Mucosa of descending colon (tissue), 3 donors: ENCODE results near the gene TJP3. TPM values are rescaled to one million over a fixed set of nuclear protein-coding genes. Genes with fewer than 3 reads are reported as not detected.

ENCODE experiments used
- ATAC-seq: fragments of 200-7000 bp; cut with Tn5 transposase; one replicate; pipeline ENCODE4 v1.9.1; 2020; ENCODE audit warnings: mild to moderate bottlenecking, moderate library complexity
- DNase-seq, 3 donors: peaks; one replicate each; pipeline ENCODE4 v3.0.0-alpha.2; 2020
- H3K36me3 ChIP-seq: fragments of 200-600 bp; one replicate; pipeline ENCODE4 v1.8.0; 2021; ENCODE audit warnings: low read depth, mild to moderate bottlenecking
- H3K4me1 ChIP-seq: fragments of 200-600 bp; one replicate; pipeline ENCODE4 v1.8.0; 2021; ENCODE audit warnings: low read depth, mild to moderate bottlenecking
- H3K4me3 ChIP-seq: fragments of 200-600 bp; one replicate; pipeline ENCODE4 v1.8.0; 2021; ENCODE audit warnings: mild to moderate bottlenecking
- H3K9me3 ChIP-seq: fragments of 200-600 bp; one replicate; pipeline ENCODE4 v1.8.0; 2021; ENCODE audit warnings: mild to moderate bottlenecking
- intact Hi-C, 2 donors: fragments of 100-400 bp; cut with DNase I in 1 of 2; cut with micrococcal nuclease in 1 of 2; formaldehyde crosslinking; loops; one replicate each; pipeline versions ENCODE4 v1.11.0 to v1.11.1; 2022; cut with DNase I, micrococcal nuclease
- total RNA-seq, 3 donors: library from RNA; stranded (reverse); fragmentation: NEBNext Ultra II Directional in 2 of 3; extraction: Animal tissue kit (Norgen Biotek cat#: 25700) in 2 of 3; gene quantifications; one replicate each; pipeline versions ENCODE4 v1.2.1 to v1.2.4, GENCODE V29; 2021 to 2023
- TF ChIP-seq, protein P1 (sequence below): fragments of 200-600 bp; IDR thresholded peaks from one replicate; pipeline ENCODE4 v1.8.0; 2022; ENCODE audit warnings: antibody characterized with exemption, mild to moderate bottlenecking
- donor health status: DM: no; HTN: no; CAD: no; lungs with moderate emphysema.
- donor health status: DM: no; HTN: no; CAD: no.
- donor health status: DM: no; HTN: yes; CAD: no.

TJP3 gene
- total RNA-seq, 3 donors from 2014 or later, result 167 to 357 (median 285) TPM

DNA sequence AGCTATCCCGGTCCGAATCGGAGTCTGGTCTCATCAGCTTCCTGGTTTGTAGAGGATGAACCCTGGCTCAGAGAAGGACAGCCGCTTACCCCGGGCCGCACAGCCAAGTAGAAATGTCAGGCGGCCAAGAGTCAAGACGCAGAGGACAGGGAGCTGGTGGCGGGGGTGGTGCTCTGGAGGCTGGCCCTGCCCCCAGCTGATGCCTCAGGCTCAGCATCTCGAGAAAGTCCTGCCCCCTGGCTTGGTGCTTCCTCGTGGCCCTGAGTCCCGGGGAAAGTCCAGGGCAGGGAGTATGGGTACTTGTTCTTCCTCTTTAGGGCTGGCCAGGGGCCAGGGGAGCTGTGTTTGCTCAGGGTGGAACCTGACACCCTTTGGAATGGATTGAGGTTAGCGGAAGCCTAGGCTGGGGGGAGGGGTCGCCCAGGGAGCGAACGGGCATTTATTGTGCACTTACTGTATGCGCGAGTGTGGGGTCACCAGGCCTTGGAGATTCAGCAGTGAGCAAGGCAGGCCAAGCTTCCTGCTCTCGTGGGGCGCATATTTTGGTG is 2.2 kb downstream of the TJP3 start:
- Histone ChIP-seq H3K9me3 (no peaks in the 10 kb centered on the region), H3K36me3 (no peaks in the 10 kb centered on the region), H3K4me3 (no peak overlapping the region), H3K4me1 (peaks cover 26% of the 10 kb centered on the region)
- TF ChIP-seq, protein P1, sequence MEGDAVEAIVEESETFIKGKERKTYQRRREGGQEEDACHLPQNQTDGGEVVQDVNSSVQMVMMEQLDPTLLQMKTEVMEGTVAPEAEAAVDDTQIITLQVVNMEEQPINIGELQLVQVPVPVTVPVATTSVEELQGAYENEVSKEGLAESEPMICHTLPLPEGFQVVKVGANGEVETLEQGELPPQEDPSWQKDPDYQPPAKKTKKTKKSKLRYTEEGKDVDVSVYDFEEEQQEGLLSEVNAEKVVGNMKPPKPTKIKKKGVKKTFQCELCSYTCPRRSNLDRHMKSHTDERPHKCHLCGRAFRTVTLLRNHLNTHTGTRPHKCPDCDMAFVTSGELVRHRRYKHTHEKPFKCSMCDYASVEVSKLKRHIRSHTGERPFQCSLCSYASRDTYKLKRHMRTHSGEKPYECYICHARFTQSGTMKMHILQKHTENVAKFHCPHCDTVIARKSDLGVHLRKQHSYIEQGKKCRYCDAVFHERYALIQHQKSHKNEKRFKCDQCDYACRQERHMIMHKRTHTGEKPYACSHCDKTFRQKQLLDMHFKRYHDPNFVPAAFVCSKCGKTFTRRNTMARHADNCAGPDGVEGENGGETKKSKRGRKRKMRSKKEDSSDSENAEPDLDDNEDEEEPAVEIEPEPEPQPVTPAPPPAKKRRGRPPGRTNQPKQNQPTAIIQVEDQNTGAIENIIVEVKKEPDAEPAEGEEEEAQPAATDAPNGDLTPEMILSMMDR, result no peak
- DNase-seq (peak; percentile 96 to 99 (median 97)), ATAC-seq (peak; percentile 85)
- intact Hi-C loops, result no loop called here

GRCh38 chr19:3712663-3713611 is 4.8 kb downstream of the TJP3 start:
- Histone ChIP-seq H3K9me3 (no peaks in the 10 kb centered on the region), H3K4me3 (no peak overlapping the region), H3K4me1 (peaks cover 24% of the 10 kb centered on the region), H3K36me3 (no peaks in the 10 kb centered on the region)
- ATAC-seq, result peak; percentile 52
- DNase-seq, result peak; percentile 77 to 83 (median 82)
- TF ChIP-seq, protein P1, result no peak
- intact Hi-C loops, result no loop called here

DNA sequence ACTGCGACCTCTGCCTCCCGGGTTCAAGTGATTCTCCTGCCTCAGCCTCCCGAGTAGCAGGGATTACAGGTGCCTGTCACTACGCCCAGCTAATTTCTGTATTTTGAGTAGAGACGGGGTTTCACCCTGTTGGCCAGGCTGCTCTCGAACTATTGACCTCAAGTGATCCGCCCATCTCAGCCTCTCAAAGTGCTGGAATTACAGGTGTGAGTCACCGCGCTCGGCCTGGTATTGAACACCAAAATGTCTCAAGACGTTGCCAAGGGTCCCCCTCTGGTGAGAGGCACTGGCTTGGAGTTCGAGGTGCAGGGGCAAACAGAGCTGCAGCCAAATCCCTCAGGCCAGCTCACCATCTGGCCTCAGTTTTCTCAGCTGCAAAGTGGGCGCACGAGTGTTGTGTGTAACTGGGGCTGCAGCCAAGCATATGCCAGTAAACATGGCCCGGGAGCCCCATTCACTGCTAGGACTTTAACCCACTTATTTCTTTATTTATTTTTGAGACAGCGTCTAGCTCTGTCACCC is 8.0 kb downstream of the TJP3 start:
- TF ChIP-seq, protein P1, result no peak
- DNase-seq (no peak), ATAC-seq (no peak)
- Histone ChIP-seq H3K4me3 (no peak overlapping the region), H3K9me3 (no peaks in the 10 kb centered on the region), H3K36me3 (no peaks in the 10 kb centered on the region), H3K4me1 (peaks cover 43% of the 10 kb centered on the region)
- intact Hi-C loops, result no loop called here

GRCh38 chr19:3719868-3720267 is 11.7 kb downstream of the TJP3 start:
- H3K4me3 ChIP-seq, result no peak overlapping the region

DNA sequence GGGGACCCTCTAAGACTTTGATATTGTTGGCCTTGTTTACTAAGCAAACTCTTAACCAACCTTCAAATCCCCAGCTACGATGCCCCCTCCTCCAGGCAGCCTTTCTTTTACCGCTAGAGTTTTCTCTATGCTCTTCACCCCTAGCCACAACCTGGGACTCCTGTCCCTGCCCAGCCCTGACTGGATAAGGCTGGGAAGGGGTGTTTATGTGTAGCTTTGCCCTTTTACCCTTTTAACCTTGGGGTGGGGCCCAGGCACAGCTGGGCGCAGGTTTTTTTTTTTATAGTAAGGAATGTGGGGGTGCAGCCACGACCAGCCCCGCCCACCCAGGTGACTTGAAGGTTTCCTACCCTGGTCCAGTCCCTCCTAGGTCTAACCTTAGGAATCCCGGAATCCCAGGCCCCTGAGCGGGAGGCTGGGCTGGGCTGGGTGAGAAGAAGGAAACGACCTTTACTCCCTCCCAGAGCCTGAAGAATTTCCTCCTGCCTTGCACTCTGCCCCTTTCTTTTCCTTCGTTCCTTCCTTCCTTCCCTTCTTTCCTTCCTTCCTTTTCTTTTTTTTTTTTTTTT is 12.2 kb downstream of the TJP3 start:
- TF ChIP-seq, protein P1, result no peak
- H3K4me1 ChIP-seq, result peaks cover 52% of the 10 kb centered on the region
- no peaks in the 10 kb centered on the region for H3K9me3 ChIP-seq
- peak; percentile 90 to 93 (median 92) for DNase-seq
- no peaks in the 10 kb centered on the region for H3K36me3 ChIP-seq
- peak overlapping the region; percentile 30 for H3K4me3 ChIP-seq
- ATAC-seq, result peak; percentile 74
- intact Hi-C loops, result no loop called here

More at GRCh38 chr19:3719868-3720267, 11.7 kb downstream of the TJP3 start:
- Histone ChIP-seq H3K36me3 (no peaks in the 10 kb centered on the region), H3K4me1 (peaks cover 47% of the 10 kb centered on the region), H3K9me3 (no peaks in the 10 kb centered on the region)
- DNase-seq (no peak), ATAC-seq (no peak)
- intact Hi-C loops, result no loop called here
- TF ChIP-seq, protein P1, result no peak
